AG04449 (cell line): Measurements from ENCODE around the gene SNX19.

Source experiments
- CTCF ChIA-PET: fragments of 350-600 bp; formaldehyde crosslinking; extraction: SDS; loops from one replicate; lab custom pipeline; 2021; ENCODE audit warnings: antibody characterized with exemption; lab: Yijun Ruan, JAX
- POLR2A ChIA-PET: fragments of 400-600, 350-600 bp; formaldehyde crosslinking; extraction: SDS; loops from one replicate; lab custom pipeline; 2020; ENCODE audit warnings: antibody characterized with exemption, inconsistent platforms; lab: Yijun Ruan, JAX
- DNase-seq: peaks from one replicate; pipeline ENCODE4 v3.0.0-alpha.2; 2010; ENCODE audit warnings: low read depth, low spot score
- H3K4me3 ChIP-seq: 2 replicates; pipeline ENCODE4 v1.5.1; 2011; ENCODE audit warnings: low read depth, mild to moderate bottlenecking, control low read depth, low read length
- CTCF ChIP-seq: IDR thresholded peaks from one replicate; pipeline ENCODE4 v1.5.1; 2011; ENCODE audit warnings: mild to moderate bottlenecking, moderate library complexity, low read length, control low read depth, inconsistent platforms; ENCODE audit not compliant: insufficient read depth; ENCODE audit errors: missing control alignments

Gene SNX19

GRCh38 chr11:130909650-130910049 is 6.6 kb downstream of the SNX19 start:
- CTCF ChIA-PET: interaction anchor here (0.8 to 21.4 kb wide), 6 partner anchors 8 to 765 kb away, joined by 3 to 428 read pairs (median 10); partner anchors contain the start of gene ADAMTS8
- H3K4me3 ChIP-seq: no peak overlapping the region
- DNase-seq: peak; percentile 23
- POLR2A ChIA-PET: no interaction called here
- no peak for TF ChIP-seq CTCF

GRCh38 chr11:130908770-130909625 is 7.3 kb downstream of the SNX19 start:
- H3K4me3 ChIP-seq: no peak overlapping the region
- ChIA-PET CTCF (interaction anchor here (0.8 to 21.4 kb wide), 6 partner anchors 8 to 765 kb away, joined by 3 to 428 read pairs (median 10); partner anchors contain the start of gene ADAMTS8), POLR2A (no interaction called here)
- DNase-seq: peak; percentile 66
- no peak for TF ChIP-seq CTCF

- ChIA-PET POLR2A (no interaction called here), CTCF (interaction anchor here (1.3 to 21.4 kb wide), 5 partner anchors 3 to 477 kb away, joined by 3 to 428 read pairs (median 304); partner anchors contain the start of genes ADAMTS8 and SNX19)
- TF ChIP-seq CTCF: no peak
- no peak for DNase-seq
- H3K4me3 ChIP-seq: no peak overlapping the region
Measured at GRCh38 chr11:130908061-130908460, 8.2 kb downstream of the SNX19 start.

- ChIA-PET POLR2A (interaction anchor here (0.8 kb wide), 1 partner anchor 9 kb away, joined by 4 read pairs; the partner anchor contains the start of gene SNX19), CTCF (interaction anchor here (3.4 to 21.4 kb wide), 4 partner anchors 3 to 476 kb away, joined by 16 to 428 read pairs (median 304); partner anchors contain the start of genes ADAMTS8 and SNX19)
- DNase-seq: no peak
- H3K4me3 ChIP-seq: no peak overlapping the region
- no peak for TF ChIP-seq CTCF
Measured at GRCh38 chr11:130907229-130907628, 9.1 kb downstream of the SNX19 start.

- CTCF ChIA-PET: interaction anchor here (15.7 to 21.4 kb wide), 3 partner anchors 4 to 475 kb away, joined by 304 to 428 read pairs (median 304); partner anchors contain the start of genes ADAMTS8 and SNX19
- TF ChIP-seq CTCF: no peak
- POLR2A ChIA-PET: interaction anchor here (0.8 kb wide), 1 partner anchor 10 kb away, joined by 4 read pairs; the partner anchor contains the start of gene SNX19
- no peak overlapping the region for H3K4me3 ChIP-seq
- DNase-seq: no peak
Measured at GRCh38 chr11:130906616-130907015, 9.7 kb downstream of the SNX19 start.

- no peak overlapping the region for H3K4me3 ChIP-seq
- CTCF ChIA-PET: interaction anchor here (2.9 to 21.4 kb wide), 4 partner anchors 5 to 474 kb away, joined by 12 to 428 read pairs (median 304); partner anchors contain the start of genes ADAMTS8 and SNX19
- no peak for DNase-seq
- TF ChIP-seq CTCF: no peak
- POLR2A ChIA-PET: no interaction called here
Measured at GRCh38 chr11:130905512-130905911, 10.8 kb downstream of the SNX19 start.
